Measurements from ENCODE around the gene KIAA1671.

KIAA1671 gene

DNA sequence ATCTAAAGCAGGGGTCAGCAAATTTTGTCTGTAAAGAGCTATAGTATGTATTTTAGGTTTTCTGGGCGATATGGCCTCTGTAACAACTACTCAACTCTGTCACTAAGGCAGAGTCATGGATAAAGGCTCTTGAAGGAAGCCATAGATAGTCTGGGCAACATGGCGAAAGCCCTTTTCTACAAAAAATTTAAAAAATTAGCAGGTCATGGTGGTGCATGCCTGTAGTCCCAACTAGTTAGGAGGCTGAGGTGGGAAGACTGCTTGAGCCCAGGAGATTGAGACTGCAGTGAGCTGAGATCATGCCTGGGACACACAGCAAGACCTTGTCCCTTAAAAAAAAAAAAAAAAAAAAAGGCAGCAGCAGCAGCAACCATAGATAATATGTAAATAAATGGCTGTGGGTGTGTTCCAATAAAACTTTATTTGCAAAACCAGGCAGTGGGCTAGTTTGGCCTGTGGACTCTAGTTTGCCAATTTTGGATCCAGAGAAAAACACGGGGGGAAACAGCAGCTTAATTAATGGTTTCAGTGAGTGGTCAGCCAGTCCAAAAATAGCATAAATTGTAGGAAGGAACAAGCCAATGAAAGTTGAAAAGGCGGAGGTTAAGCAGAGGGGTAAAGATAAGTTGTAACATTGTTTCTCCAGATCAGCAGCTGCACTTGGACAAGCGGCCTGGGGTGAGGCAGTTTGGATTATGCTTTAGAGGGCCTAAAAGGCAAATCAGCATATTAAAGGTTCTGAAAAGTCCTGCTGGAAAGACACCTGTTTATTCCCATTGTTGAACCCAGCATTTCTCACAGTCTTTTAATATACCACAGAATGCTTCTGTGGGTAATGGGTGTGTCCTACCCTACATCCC lies 62.6 kb downstream of the KIAA1671 start:
- H3K4me3 ChIP-seq (ENCODE audit: low read depth, low read length) = no peak overlapping the region
- TF ChIP-seq, protein P1, sequence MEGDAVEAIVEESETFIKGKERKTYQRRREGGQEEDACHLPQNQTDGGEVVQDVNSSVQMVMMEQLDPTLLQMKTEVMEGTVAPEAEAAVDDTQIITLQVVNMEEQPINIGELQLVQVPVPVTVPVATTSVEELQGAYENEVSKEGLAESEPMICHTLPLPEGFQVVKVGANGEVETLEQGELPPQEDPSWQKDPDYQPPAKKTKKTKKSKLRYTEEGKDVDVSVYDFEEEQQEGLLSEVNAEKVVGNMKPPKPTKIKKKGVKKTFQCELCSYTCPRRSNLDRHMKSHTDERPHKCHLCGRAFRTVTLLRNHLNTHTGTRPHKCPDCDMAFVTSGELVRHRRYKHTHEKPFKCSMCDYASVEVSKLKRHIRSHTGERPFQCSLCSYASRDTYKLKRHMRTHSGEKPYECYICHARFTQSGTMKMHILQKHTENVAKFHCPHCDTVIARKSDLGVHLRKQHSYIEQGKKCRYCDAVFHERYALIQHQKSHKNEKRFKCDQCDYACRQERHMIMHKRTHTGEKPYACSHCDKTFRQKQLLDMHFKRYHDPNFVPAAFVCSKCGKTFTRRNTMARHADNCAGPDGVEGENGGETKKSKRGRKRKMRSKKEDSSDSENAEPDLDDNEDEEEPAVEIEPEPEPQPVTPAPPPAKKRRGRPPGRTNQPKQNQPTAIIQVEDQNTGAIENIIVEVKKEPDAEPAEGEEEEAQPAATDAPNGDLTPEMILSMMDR (IDR thresholded peaks at IDR 0.05; ENCODE audit: low read depth, low read length) = no peak

- no peak overlapping the region for H3K4me3 ChIP-seq (ENCODE audit: low read depth, low read length)
- TF ChIP-seq, protein P1 (IDR thresholded peaks at IDR 0.05; ENCODE audit: low read depth, low read length) = no peak
These were observed 63.8 kb downstream of the KIAA1671 start for GRCh38 chr22:25016311-25016710.

- TF ChIP-seq, protein P1 (IDR thresholded peaks at IDR 0.05; ENCODE audit: low read depth, low read length) = no peak
- no peak overlapping the region for H3K4me3 ChIP-seq (ENCODE audit: low read depth, low read length)
These were observed 65.5 kb downstream of the KIAA1671 start for GRCh38 chr22:25018009-25018408.

DNA sequence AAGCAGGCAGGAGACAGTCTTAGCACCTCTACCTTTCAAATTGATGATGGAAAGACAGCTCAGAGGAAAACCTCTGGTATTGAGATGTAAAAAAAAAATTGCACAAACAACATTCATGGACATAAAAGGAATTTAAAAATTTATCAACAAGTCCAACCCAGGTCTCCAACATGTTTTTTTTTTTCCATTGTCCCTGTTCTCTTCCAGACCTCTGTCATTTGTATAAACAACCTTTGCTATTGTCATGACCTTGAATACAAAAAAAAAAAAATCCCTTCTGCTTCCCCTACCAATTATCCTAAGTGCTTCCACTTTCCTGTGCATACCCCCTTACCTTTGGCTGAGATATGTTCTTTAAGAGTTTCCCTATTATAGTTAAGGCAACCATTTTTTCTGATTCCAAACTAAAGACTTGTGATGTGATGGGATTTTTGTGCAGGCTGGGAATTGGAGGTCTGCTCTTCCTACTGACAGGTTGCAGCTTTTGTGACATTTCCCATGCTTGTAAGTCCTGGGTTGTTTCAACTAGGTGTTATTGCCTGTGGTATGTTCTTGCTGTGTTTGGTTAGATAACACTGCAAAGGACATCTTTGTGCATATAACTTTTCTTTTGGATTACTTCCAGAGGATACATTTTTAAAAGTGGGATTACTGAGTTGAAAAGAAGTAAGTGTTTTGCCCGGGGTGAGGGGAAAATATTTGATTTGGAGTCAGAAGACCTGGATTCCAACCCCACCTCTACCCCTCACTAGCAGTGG lies 67.1 kb downstream of the KIAA1671 start:
- no peak overlapping the region for H3K4me3 ChIP-seq (ENCODE audit: low read depth, low read length)
- TF ChIP-seq, protein P1 (IDR thresholded peaks at IDR 0.05; ENCODE audit: low read depth, low read length) = no peak

DNA sequence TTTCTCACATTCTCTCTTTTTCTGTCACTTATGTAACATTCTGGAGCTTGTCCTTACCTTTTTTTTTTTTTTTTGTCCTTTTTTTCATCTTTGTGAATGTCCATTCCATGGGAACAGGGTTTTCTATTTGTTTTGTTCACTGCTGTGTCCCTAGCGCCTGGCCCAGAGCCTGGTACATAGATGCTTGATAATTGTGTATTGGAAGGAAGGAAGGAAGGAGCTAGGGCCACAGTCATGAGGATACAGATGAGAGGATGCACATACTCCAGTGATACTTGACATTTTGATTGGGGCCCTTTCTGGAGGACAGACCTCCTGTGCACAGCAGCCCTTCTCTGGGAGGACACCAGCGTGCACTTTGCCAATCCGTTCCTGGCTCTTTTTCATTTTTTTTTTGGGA lies 68.9 kb downstream of the KIAA1671 start:
- TF ChIP-seq, protein P1 (IDR thresholded peaks at IDR 0.05; ENCODE audit: low read depth, low read length) = no peak

DNA sequence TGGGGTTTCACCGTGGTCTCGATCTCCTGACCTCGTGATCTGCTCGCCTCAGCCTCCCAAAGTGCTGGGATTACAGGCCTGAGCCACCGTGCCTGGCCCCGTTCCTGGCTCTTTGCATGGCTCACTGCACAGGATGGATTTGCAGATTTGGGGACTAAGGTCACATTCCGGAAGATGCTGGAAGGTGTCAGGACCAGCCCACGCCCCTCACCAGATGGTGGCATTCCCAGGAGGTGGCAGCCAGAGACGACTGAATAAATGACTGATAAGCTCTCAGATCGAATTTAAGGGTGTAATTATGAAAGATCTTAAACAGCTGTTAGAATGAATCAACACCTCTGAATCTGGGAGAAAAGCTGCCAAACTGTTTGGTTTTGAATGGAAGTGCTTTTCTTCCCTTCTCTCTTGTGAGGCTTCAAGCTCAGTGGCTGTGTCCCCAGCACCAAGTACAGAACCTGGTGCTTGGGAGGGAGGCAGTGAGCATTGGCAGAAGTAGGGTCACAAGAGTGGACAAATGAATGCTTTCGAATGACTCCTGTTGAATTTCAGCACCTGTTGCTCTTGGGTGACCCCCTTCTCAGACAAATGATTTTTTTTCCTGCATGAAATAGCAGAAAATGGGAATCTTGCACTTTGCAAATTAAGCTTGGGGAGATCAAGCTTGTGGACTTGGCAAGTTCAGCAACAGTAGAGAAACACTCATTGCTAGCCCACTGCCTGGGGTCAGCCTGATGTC lies 69.6 kb downstream of the KIAA1671 start:
- TF ChIP-seq, protein P1 (IDR thresholded peaks at IDR 0.05; ENCODE audit: low read depth, low read length) = no peak
- no peak overlapping the region for H3K4me3 ChIP-seq (ENCODE audit: low read depth, low read length)

More for the DNA sequence above, 68.9 kb downstream of the KIAA1671 start:
- no peak overlapping the region for H3K4me3 ChIP-seq (ENCODE audit: low read depth, low read length)

All from WI38 (cell line).